HG02840 (cell line): ENCODE results near the gene NDUFC2.
"Not testable (repeated sequence)": the region's sequence is repeated elsewhere in the genome, so short reads cannot be mapped to it uniquely, and the experiment has no call there.

Source experiments
- ATAC-seq: cut with Tn5 transposase; IDR thresholded peaks from one replicate; pipeline ENCODE4 v1.9.1; 2021; ENCODE audit warnings: mild to moderate bottlenecking, moderate library complexity, moderate number of reproducible peaks; ENCODE audit not compliant: unreplicated experiment, low FRiP score

The NDUFC2 gene

GRCh38 chr11:78059749-78060328 is 19.8 kb downstream of the NDUFC2 start:
- ATAC-seq: not testable (repeated sequence)

- no peak for ATAC-seq
These were observed 22.1 kb downstream of the NDUFC2 start for GRCh38 chr11:78057462-78058055.

- ATAC-seq: no peak
These were observed 23.6 kb downstream of the NDUFC2 start for GRCh38 chr11:78056093-78056492.

- ATAC-seq: no peak
These were observed 24.7 kb downstream of the NDUFC2 start for GRCh38 chr11:78054971-78055370.

GRCh38 chr11:78050964-78051831 is 28.5 kb downstream of the NDUFC2 start:
- no peak for ATAC-seq

GRCh38 chr11:78049348-78049747 is 30.3 kb downstream of the NDUFC2 start:
- ATAC-seq: no peak

- ATAC-seq: no peak
These were observed 31.1 kb downstream of the NDUFC2 start for GRCh38 chr11:78048561-78048960.

- ATAC-seq: no peak
These were observed 33.2 kb downstream of the NDUFC2 start for GRCh38 chr11:78046486-78046854.

- no peak for ATAC-seq
These were observed 33.7 kb downstream of the NDUFC2 start for GRCh38 chr11:78045851-78046485.

- ATAC-seq: no peak
These were observed 35.0 kb downstream of the NDUFC2 start for GRCh38 chr11:78044706-78045105.

- ATAC-seq: no peak
These were observed 37.7 kb downstream of the NDUFC2 start for GRCh38 chr11:78041843-78042440.

GRCh38 chr11:78041380-78041719 is 38.3 kb downstream of the NDUFC2 start:
- ATAC-seq: not testable (repeated sequence)

GRCh38 chr11:78040691-78041379 is 38.8 kb downstream of the NDUFC2 start:
- no peak for ATAC-seq

- no peak for ATAC-seq
These were observed 39.6 kb downstream of the NDUFC2 start for GRCh38 chr11:78039919-78040671.

- ATAC-seq: no peak
These were observed 40.2 kb downstream of the NDUFC2 start for GRCh38 chr11:78039391-78039918.

- no peak for ATAC-seq
These were observed 40.9 kb downstream of the NDUFC2 start for GRCh38 chr11:78038697-78039313.

GRCh38 chr11:78037825-78038620 is 41.6 kb downstream of the NDUFC2 start:
- no peak for ATAC-seq

GRCh38 chr11:78037056-78037455 is 42.6 kb downstream of the NDUFC2 start:
- ATAC-seq: no peak
